HepG2 (cell line): ENCODE data around the gene RHOBTB1. TPM values are rescaled to one million over a fixed set of nuclear protein-coding genes. Genes with fewer than 3 reads are reported as not detected.

Source experiments
- BHLHE40 ChIP-seq: IDR thresholded peaks from 2 replicates; pipeline ENCODE4 v1.6.1; 2011; ENCODE audit warnings: low read length, improper control_type of control experiment
- CHCHD3 ChIP-seq: sonication (generic); formaldehyde crosslinking; IDR thresholded peaks from 2 replicates; pipeline ENCODE4 v1.8.0; 2022; ENCODE audit warnings: mild to moderate bottlenecking, missing genetic modification reagents, moderate library complexity
- IKZF5 ChIP-seq: IDR thresholded peaks from 2 replicates; pipeline ENCODE4 v1.6.1; 2018; ENCODE audit warnings: missing genetic modification reagents, mild to moderate bottlenecking, missing compliant biosample characterization
- RCOR2 ChIP-seq: IDR thresholded peaks from 2 replicates; pipeline ENCODE4 v1.6.1; 2016; ENCODE audit warnings: missing biosample characterization, missing genetic modification reagents
- ZNF296 ChIP-seq: sonication (generic); formaldehyde crosslinking; conservative IDR thresholded peaks from 2 replicates; pipeline ENCODE4 v1.5.0; 2020; ENCODE audit warnings: mild to moderate bottlenecking, missing genetic modification reagents
- ZNF33B ChIP-seq: sonication (generic); formaldehyde crosslinking; IDR thresholded peaks from 2 replicates; pipeline ENCODE4 v1.5.1; 2020; ENCODE audit warnings: mild to moderate bottlenecking, missing genetic modification reagents
- ZNF543 ChIP-seq: sonication (generic); formaldehyde crosslinking; IDR thresholded peaks from 2 replicates; pipeline ENCODE4 v1.4.0; 2020; ENCODE audit warnings: mild to moderate bottlenecking, missing genetic modification reagents
- ZNF572 ChIP-seq: sonication (generic); formaldehyde crosslinking; IDR thresholded peaks from 2 replicates; pipeline ENCODE4 v1.5.1; 2020; ENCODE audit warnings: mild to moderate bottlenecking, missing genetic modification reagents
- ZUFSP ChIP-seq: sonication (generic); formaldehyde crosslinking; IDR thresholded peaks from 2 replicates; pipeline ENCODE4 v1.9.0; 2021; ENCODE audit warnings: missing genetic modification reagents, mild to moderate bottlenecking, borderline replicate concordance
- polyA plus RNA-seq, 8 experiments: library from polyadenylated mRNA; depleted of rRNA in 3 of 8; stranded (reverse) in 7 of 8; unstranded in 1 of 8; fragments of >200 nt; fragmentation: Illumina TruSeq in 4 of 8; extraction: Trizol in 4 of 8; gene quantifications; 2 replicates each; pipeline versions ENCODE4 v1.2.1 to v1.2.3, GENCODE V29; 2011 to 2016; ENCODE audit warnings: low read depth in 4 of 8, missing spikeins in 1 of 8, mixed read lengths in 1 of 8; ENCODE audit not compliant: insufficient read depth in 1 of 8
- total RNA-seq, 5 experiments: library from RNA; depleted of rRNA; stranded (reverse); fragments of >200 nt; fragmentation: Illumina TruSeq; extraction: Trizol; gene quantifications; 2 replicates each; pipeline ENCODE4 v1.2.3, GENCODE V29; 2016; ENCODE audit warnings: low read depth in 1 of 5
- TF ChIP-seq, protein P1 (sequence below): sonication (generic); formaldehyde crosslinking; IDR thresholded peaks from one replicate; pipeline ENCODE4 v1.5.1; 2020; ENCODE audit warnings: mild to moderate bottlenecking, missing genetic modification reagents; ENCODE audit errors: not compliant biosample characterization

Gene RHOBTB1
- total and polyA plus RNA-seq, 2 of the 13 experiments (the other 11 are each of a cell fraction or from before 2014, with no cell fraction given) = 18.8 to 59.5 TPM

DNA sequence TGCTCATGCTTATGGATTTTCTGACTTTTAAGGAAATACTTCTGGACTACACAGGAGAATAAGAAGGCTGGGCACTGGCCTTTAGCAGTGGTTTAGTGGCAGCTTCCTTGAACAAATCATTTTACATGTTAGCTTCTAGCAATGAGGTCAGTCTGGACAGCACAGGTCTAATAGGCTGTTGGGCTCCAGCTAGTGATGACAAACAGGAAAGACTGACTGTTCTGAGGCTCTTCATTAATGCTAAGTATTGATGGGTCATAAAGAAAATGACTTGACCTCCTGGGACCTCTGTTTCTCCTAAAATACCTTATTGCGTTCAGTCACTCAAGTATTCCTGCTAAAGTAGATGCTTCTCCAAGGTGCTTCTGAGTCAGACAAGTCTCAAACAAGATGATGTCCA is 4.9 kb upstream of the RHOBTB1 start (continued):
- TF ChIP-seq, protein P1, sequence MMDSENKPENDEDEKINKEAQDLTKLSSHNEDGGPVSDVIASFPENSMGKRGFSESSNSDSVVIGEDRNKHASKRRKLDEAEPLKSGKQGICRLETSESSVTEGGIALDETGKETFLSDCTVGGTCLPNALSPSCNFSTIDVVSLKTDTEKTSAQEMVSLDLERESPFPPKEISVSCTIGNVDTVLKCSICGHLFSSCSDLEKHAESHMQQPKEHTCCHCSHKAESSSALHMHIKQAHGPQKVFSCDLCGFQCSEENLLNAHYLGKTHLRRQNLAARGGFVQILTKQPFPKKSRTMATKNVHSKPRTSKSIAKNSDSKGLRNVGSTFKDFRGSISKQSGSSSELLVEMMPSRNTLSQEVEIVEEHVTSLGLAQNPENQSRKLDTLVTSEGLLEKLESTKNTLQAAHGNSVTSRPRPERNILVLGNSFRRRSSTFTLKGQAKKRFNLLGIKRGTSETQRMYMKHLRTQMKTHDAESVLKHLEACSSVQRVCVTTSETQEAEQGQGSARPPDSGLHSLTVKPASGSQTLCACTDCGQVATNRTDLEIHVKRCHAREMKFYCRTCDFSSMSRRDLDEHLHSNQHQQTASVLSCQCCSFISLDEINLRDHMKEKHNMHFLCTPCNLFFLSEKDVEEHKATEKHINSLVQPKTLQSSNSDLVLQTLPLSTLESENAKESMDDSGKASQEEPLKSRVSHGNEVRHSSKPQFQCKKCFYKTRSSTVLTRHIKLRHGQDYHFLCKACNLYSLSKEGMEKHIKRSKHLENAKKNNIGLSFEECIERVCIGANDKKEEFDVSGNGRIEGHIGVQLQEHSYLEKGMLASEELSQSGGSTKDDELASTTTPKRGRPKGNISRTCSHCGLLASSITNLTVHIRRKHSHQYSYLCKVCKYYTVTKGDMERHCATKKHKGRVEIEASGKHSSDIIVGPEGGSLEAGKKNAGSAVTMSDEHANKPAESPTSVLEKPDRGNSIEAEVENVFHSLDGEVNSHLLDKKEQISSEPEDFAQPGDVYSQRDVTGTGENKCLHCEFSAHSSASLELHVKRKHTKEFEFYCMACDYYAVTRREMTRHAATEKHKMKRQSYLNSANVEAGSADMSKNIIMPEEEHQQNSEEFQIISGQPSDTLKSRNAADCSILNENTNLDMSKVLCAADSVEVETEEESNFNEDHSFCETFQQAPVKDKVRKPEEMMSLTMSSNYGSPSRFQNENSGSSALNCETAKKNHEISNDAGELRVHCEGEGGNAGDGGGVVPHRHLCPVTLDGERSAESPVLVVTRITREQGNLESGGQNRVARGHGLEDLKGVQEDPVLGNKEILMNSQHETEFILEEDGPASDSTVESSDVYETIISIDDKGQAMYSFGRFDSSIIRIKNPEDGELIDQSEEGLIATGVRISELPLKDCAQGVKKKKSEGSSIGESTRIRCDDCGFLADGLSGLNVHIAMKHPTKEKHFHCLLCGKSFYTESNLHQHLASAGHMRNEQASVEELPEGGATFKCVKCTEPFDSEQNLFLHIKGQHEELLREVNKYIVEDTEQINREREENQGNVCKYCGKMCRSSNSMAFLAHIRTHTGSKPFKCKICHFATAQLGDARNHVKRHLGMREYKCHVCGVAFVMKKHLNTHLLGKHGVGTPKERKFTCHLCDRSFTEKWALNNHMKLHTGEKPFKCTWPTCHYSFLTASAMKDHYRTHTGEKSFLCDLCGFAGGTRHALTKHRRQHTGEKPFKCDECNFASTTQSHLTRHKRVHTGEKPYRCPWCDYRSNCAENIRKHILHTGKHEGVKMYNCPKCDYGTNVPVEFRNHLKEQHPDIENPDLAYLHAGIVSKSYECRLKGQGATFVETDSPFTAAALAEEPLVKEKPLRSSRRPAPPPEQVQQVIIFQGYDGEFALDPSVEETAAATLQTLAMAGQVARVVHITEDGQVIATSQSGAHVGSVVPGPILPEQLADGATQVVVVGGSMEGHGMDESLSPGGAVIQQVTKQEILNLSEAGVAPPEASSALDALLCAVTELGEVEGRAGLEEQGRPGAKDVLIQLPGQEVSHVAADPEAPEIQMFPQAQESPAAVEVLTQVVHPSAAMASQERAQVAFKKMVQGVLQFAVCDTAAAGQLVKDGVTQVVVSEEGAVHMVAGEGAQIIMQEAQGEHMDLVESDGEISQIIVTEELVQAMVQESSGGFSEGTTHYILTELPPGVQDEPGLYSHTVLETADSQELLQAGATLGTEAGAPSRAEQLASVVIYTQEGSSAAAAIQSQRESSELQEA (CRISPR knock-in tag) = no peak
- no peak for TF ChIP-seq ZNF33B (CRISPR knock-in tag)
- no peak for TF ChIP-seq CHCHD3 (CRISPR knock-in tag)
- TF ChIP-seq BHLHE40 = no peak
- no peak for TF ChIP-seq ZNF543 (CRISPR knock-in tag)
- no peak for TF ChIP-seq ZNF296 (CRISPR knock-in tag)
- TF ChIP-seq RCOR2 (CRISPR knock-in tag) = no peak
- TF ChIP-seq ZNF572 = no peak
- TF ChIP-seq ZUFSP (CRISPR knock-in tag) = no peak
- TF ChIP-seq IKZF5 = no peak
- TF ChIP-seq, all 625 proteins: peak for 0
